NCI-H1092 treated with DMSO at 0.1 percent for 48 hours (cell line): ENCODE data around the gene CLDN11.
A peak's percentile ranks its signal among the peaks of the same experiment; 100 is the strongest.

ENCODE experiments used
- DNase-seq: peaks from one replicate; lab custom pipeline; 2025; lab: John Stamatoyannopoulos, UW

Gene CLDN11

GRCh38 chr3:170426240-170426797 is 7.7 kb downstream of the CLDN11 start:
- no peak for DNase-seq

- DNase-seq: no peak
These were observed 9.4 kb downstream of the CLDN11 start for GRCh38 chr3:170428095-170428494.

GRCh38 chr3:170429050-170429449 is 10.4 kb downstream of the CLDN11 start:
- DNase-seq: no peak

GRCh38 chr3:170431054-170431453 is 12.4 kb downstream of the CLDN11 start:
- no peak for DNase-seq

GRCh38 chr3:170432416-170432815 is 13.7 kb downstream of the CLDN11 start:
- DNase-seq: no peak

- no peak for DNase-seq
These were observed 18.0 kb downstream of the CLDN11 start for GRCh38 chr3:170436697-170437096.

GRCh38 chr3:170437176-170437575 is 18.5 kb downstream of the CLDN11 start:
- no peak for DNase-seq

GRCh38 chr3:170437696-170438407 is 19.2 kb downstream of the CLDN11 start:
- no peak for DNase-seq

GRCh38 chr3:170438836-170439235 is 20.2 kb downstream of the CLDN11 start:
- DNase-seq: no peak

- no peak for DNase-seq
These were observed 21.7 kb downstream of the CLDN11 start for GRCh38 chr3:170440344-170440743.

GRCh38 chr3:170441412-170441811 is 22.7 kb downstream of the CLDN11 start:
- DNase-seq: no peak

GRCh38 chr3:170442947-170443346 is 24.3 kb downstream of the CLDN11 start:
- no peak for DNase-seq

- no peak for DNase-seq
These were observed 24.8 kb downstream of the CLDN11 start for GRCh38 chr3:170443457-170443856.

GRCh38 chr3:170448584-170448983 is 29.9 kb downstream of the CLDN11 start:
- no peak for DNase-seq

- DNase-seq: no peak
These were observed 31.4 kb downstream of the CLDN11 start for GRCh38 chr3:170450039-170450438.

- no peak for DNase-seq
These were observed 35.8 kb downstream of the CLDN11 start for GRCh38 chr3:170454509-170454908.

- DNase-seq: no peak
These were observed 39.6 kb downstream of the CLDN11 start for GRCh38 chr3:170458285-170458684.

GRCh38 chr3:170463011-170463410 is 44.3 kb downstream of the CLDN11 start:
- DNase-seq: no peak

- DNase-seq: no peak
These were observed 47.3 kb downstream of the CLDN11 start for GRCh38 chr3:170465955-170466354.

GRCh38 chr3:170467007-170467406 is 48.3 kb downstream of the CLDN11 start:
- DNase-seq: peak; percentile 89

GRCh38 chr3:170467571-170468147 is 49.0 kb downstream of the CLDN11 start:
- peak; percentile 86 for DNase-seq

GRCh38 chr3:170469151-170470062 is 50.7 kb downstream of the CLDN11 start:
- peak; percentile 60 for DNase-seq
